K562 (cell line): ENCODE data around the gene VPS37D. TPM values are rescaled to one million over a fixed set of nuclear protein-coding genes. Genes with fewer than 3 reads are reported as not detected.

Source experiments
- ATAC-seq: fragments of 200-7000 bp; cut with Tn5 transposase; 3 replicates; pipeline ENCODE4 v1.9.1; 2020; ENCODE audit warnings: moderate library complexity
- BruUV-seq: library from RNA; stranded (reverse); fragments of 400-500 nt; replicated peaks from 2 replicates; lab custom pipeline; 2021; lab: Mats Ljungman, UMichigan
- CTCF ChIA-PET: fragments of 300-600 bp; formaldehyde crosslinking; extraction: SDS; loops from one replicate; lab custom pipeline; 2021; ENCODE audit warnings: low intra/inter-chr PET ratio; lab: Yijun Ruan, JAX
- POLR2A ChIA-PET: fragments of 300-600, 350-650 bp; sonication (Branson Sonifier 250); formaldehyde crosslinking; extraction: SDS; loops from one replicate; lab custom pipeline; 2021; ENCODE audit warnings: antibody characterized with exemption, inconsistent platforms; lab: Yijun Ruan, JAX
- DNase-seq, 4 experiments: peaks; one replicate each; pipeline versions ENCODE4 v3.0.0 to v3.0.0-alpha.2; 2011 to 2018; ENCODE audit warnings: low spot score in 3 of 4, mixed read lengths in 3 of 4; ENCODE audit errors: extremely low read depth in 1 of 4
- FAIRE-seq: peaks from 2 replicates; lab custom pipeline; 2011; peaks lifted over from hg19 to GRCh38; lab: Jason Lieb, UNC
- H2AFZ ChIP-seq: 2 replicates; pipeline ENCODE4 v1.6.0; 2011; ENCODE audit warnings: low read depth, low read length, control low read depth, inconsistent platforms
- H3K27ac ChIP-seq: fragments of 200-600 bp; 3 replicates; pipeline ENCODE4 v1.8.0; 2011; ENCODE audit warnings: low read depth, mild to moderate bottlenecking, control low read depth, inconsistent platforms, low read length, moderate library complexity, mixed read lengths; ENCODE audit errors: extremely low read depth
- H3K27me3 ChIP-seq, 2 experiments: fragments of 300-600 bp in 1 of 2; 2 replicates in 1 of 2; 3 replicates in 1 of 2; pipeline versions ENCODE4 v1.6.0 to v1.8.0; 2011; ENCODE audit warnings: inconsistent platforms in 2 of 2, low read length in 2 of 2, mild to moderate bottlenecking in 1 of 2, mixed read lengths in 1 of 2, moderate library complexity in 1 of 2; ENCODE audit not compliant: control insufficient read depth in 2 of 2, insufficient read depth in 2 of 2
- H3K36me3 ChIP-seq: fragments of 300-600 bp; 3 replicates; pipeline ENCODE4 v1.8.0; 2011; ENCODE audit warnings: mild to moderate bottlenecking, low read length, inconsistent platforms; ENCODE audit not compliant: control insufficient read depth, insufficient read depth
- H3K4me1 ChIP-seq, 2 experiments: fragments of 200-600 bp in 1 of 2; replicated peaks in 1 of 2; 2 replicates in 1 of 2; 3 replicates in 1 of 2; pipeline versions ENCODE4 v1.5.1 to v1.8.0; 2011; ENCODE audit warnings: inconsistent platforms in 2 of 2, low read length in 2 of 2, mild to moderate bottlenecking in 1 of 2, mixed read lengths in 1 of 2, moderate library complexity in 1 of 2; ENCODE audit not compliant: control insufficient read depth in 2 of 2, insufficient read depth in 2 of 2
- H3K4me2 ChIP-seq: 2 replicates; pipeline ENCODE4 v1.6.1; 2011; ENCODE audit warnings: low read length, control low read depth, inconsistent platforms, mixed read lengths; ENCODE audit not compliant: insufficient read depth
- H3K4me3 ChIP-seq: fragments of 200-600 bp; sonication (generic), shearing (Covaris generic); 2 replicates; pipeline ENCODE4 v1.5.1; 2016; ENCODE audit warnings: control low read depth, inconsistent platforms
- H3K79me2 ChIP-seq: fragments of 200-600 bp; 3 replicates; pipeline ENCODE4 v1.8.0; 2011; ENCODE audit warnings: low read length, inconsistent platforms; ENCODE audit not compliant: control insufficient read depth, insufficient read depth
- H3K9ac ChIP-seq, 2 experiments: 2 replicates each; pipeline versions ENCODE4 v1.6.0 to v1.6.1; 2011; ENCODE audit warnings: low read depth in 2 of 2, low read length in 2 of 2, control low read depth in 1 of 2, inconsistent platforms in 1 of 2, mild to moderate bottlenecking in 1 of 2, mixed read lengths in 1 of 2; ENCODE audit not compliant: insufficient read depth in 1 of 2
- H3K9me1 ChIP-seq: one replicate; pipeline ENCODE4 v1.6.0; 2011; ENCODE audit warnings: inconsistent platforms, mild to moderate bottlenecking, low read length, moderate library complexity; ENCODE audit not compliant: control insufficient read depth, insufficient read depth
- H3K9me3 ChIP-seq: replicated peaks from 2 replicates; pipeline ENCODE4 v1.5.1; 2011; ENCODE audit warnings: low read depth, low read length, inconsistent platforms; ENCODE audit not compliant: control insufficient read depth, insufficient read depth
- H4K20me1 ChIP-seq: replicated peaks from 2 replicates; pipeline ENCODE4 v1.6.1; 2011; ENCODE audit warnings: low read length, inconsistent platforms, mixed read lengths; ENCODE audit not compliant: control insufficient read depth, insufficient read depth
- DMBX1 ChIP-seq: fragments of 250-450 bp; sonication (Bioruptor Pico); IDR thresholded peaks from 2 replicates; pipeline ENCODE4 v1.8.0; 2022; ENCODE audit warnings: inconsistent platforms, mild to moderate bottlenecking, moderate library complexity, borderline replicate concordance
- FOXA1 ChIP-seq: fragments of 450-650 bp; IDR thresholded peaks from 2 replicates; pipeline ENCODE4 v1.6.1; 2016; ENCODE audit warnings: mild to moderate bottlenecking, borderline replicate concordance
- GABPB2 ChIP-seq: fragments of 250-450 bp; sonication (Bioruptor Pico); conservative IDR thresholded peaks from 2 replicates; pipeline ENCODE4 v1.5.1; 2021; ENCODE audit warnings: mild to moderate bottlenecking
- RBM17 ChIP-seq: fragments of 200-400 bp; formaldehyde crosslinking; IDR thresholded peaks from 2 replicates; pipeline ENCODE4 v1.6.1; 2017; ENCODE audit warnings: low read depth, mild to moderate bottlenecking, low read length, borderline replicate concordance
- SREBF1 ChIP-seq: fragments of 150-350 bp; IDR thresholded peaks from 2 replicates; pipeline ENCODE4 v1.6.1; 2014; ENCODE audit warnings: antibody characterized with exemption, low read depth, low read length, borderline replicate concordance
- XRCC3 ChIP-seq: fragments of 450-650 bp; IDR thresholded peaks from 2 replicates; pipeline ENCODE4 v1.6.1; 2017; ENCODE audit warnings: mild to moderate bottlenecking, moderate library complexity
- ZFP36 ChIP-seq: fragments of 150-350 bp; IDR thresholded peaks from 2 replicates; pipeline ENCODE4 v1.6.1; 2018; ENCODE audit warnings: low read length, low read depth; ENCODE audit not compliant: partially characterized antibody
- ZNF143 ChIP-seq: sonication (generic); formaldehyde crosslinking; IDR thresholded peaks from 2 replicates; pipeline ENCODE4 v1.9.0; 2022; ENCODE audit warnings: mild to moderate bottlenecking, missing genetic modification reagents
- WGBS: fragments of 100-300 bp; shearing (Covaris generic); methylation state at CpG from one replicate; pipeline ENCODE4 v1.1.6; 2016; ENCODE audit warnings: low coverage, mixed read lengths; ENCODE audit not compliant: insufficient coverage; ENCODE audit errors: missing lambda C conversion rate; 5-methylcytosine and 5-hydroxymethylcytosine counted together
- in situ Hi-C: fragments of 300-500 bp; cut with MboI; formaldehyde crosslinking; loops from 4 replicates; pipeline ENCODE4 v1.15.0; 2018; ENCODE audit warnings: inconsistent platforms, mixed read lengths
- intact Hi-C: fragments of 100-400 bp; cut with micrococcal nuclease; formaldehyde crosslinking; loops from 2 replicates; pipeline ENCODE4 v1.14.2; 2022
- polyA plus RNA-seq, 8 experiments: library from polyadenylated mRNA; depleted of rRNA in 4 of 8; stranded (reverse) in 5 of 8; unstranded in 3 of 8; fragments of >200 nt; fragmentation: Nextera tagmentation in 2 of 8; fragmentation: Illumina TruSeq in 1 of 8; extraction: Ambion mirVana in 2 of 8; extraction: Trizol in 1 of 8; gene quantifications; 2 replicates each; pipeline versions ENCODE4 v1.2.1 to v1.2.3, GENCODE V29; 2011 to 2014; ENCODE audit warnings: inconsistent platforms in 1 of 8, missing spikeins in 1 of 8
- total RNA-seq, 7 experiments: library from RNA; depleted of rRNA in 6 of 7; stranded (reverse); fragments of >200 nt in 6 of 7; fragmentation: Illumina TruSeq in 2 of 7; extraction: Trizol in 2 of 7; gene quantifications; 2 replicates each; pipeline versions ENCODE4 v1.2.1 to v1.2.3, GENCODE V29; 2011 to 2021; ENCODE audit warnings: low replicate concordance in 1 of 7
- TF ChIP-seq, protein P1 (sequence below), 2 experiments: fragments of 150-350 bp in 1 of 2; IDR thresholded peaks; 2 replicates each; pipeline ENCODE4 v1.6.1; 2012 to 2016; ENCODE audit warnings: low read depth in 2 of 2, low read length in 2 of 2, mild to moderate bottlenecking in 1 of 2, moderate library complexity in 1 of 2
- TF ChIP-seq, protein P2 (sequence below): fragments of 250-450 bp; sonication (Bioruptor Pico); IDR thresholded peaks from 2 replicates; pipeline ENCODE4 v1.4.0; 2020; ENCODE audit warnings: mild to moderate bottlenecking
- TF ChIP-seq, protein P3 (sequence below): sonication (generic); formaldehyde crosslinking; IDR thresholded peaks from 2 replicates; pipeline ENCODE4 v1.8.0; 2023; ENCODE audit warnings: mild to moderate bottlenecking, missing genetic modification reagents
- TF ChIP-seq, protein P4 (sequence below): fragments of 250-450 bp; sonication (Bioruptor Pico); IDR thresholded peaks from 2 replicates; pipeline ENCODE4 v1.8.0; 2021; ENCODE audit warnings: mild to moderate bottlenecking, moderate library complexity

The VPS37D gene
- total and polyA plus RNA-seq, 9 of the 15 experiments (the other 6 are each of a cell fraction or from before 2014, with no cell fraction given) = 0.25 to 2.3 (median 1.0) TPM; not detected in 3

DNA sequence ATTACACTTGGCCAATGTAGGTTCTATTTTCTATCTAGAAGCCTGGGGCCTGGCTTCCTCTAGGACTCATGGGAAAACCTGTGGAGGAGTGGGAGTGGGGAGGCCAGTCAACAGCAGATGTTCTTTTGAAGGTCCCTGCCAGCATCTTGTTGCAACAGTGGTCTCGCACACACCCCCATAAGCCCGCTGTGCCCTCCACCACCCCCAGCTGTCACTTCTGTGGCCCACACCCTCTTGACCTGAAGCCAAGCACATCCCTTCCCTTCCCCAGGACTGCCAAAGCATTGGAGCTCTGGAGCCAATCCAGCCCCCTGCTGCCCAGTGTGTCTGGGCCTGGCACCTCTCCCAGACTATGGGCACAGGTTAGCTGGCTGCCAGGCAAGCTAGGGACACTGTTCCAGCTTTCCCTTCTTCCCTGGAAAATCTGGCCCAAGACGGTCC lies 53.8 kb downstream of the VPS37D start:
- peaks cover 10% of the 10 kb centered on the region; the same call in 2 of the 3 replicates for H3K79me2 ChIP-seq
- H2AFZ ChIP-seq = no peak overlapping the region
- no peak overlapping the region for H3K27ac ChIP-seq
- H3K4me2 ChIP-seq = no peak overlapping the region
- peaks cover under 1% of the 10 kb centered on the region for H3K9me1 ChIP-seq
- POLR2A ChIA-PET = interaction anchor here (0.6 to 0.8 kb wide), 2 partner anchors 18 to 129 kb away, joined by 3 read pairs; no protein-coding TSS in a partner anchor
- WGBS = 48% methylated on average over 3 of the region's 3 CpGs
- DNase-seq = no peak
- BruUV-seq = no TSS peak
- ATAC-seq = no peak
- H3K4me1 ChIP-seq = peaks cover 7 to 37% of the 10 kb centered on the region in 2 experiments
- H3K36me3 ChIP-seq = no peaks in the 10 kb centered on the region
- intact Hi-C loops = no loop called here
- in situ Hi-C loops = no loop called here
- no peak for FAIRE-seq
- H3K9me3 ChIP-seq = no peaks in the 10 kb centered on the region
- CTCF ChIA-PET = no interaction called here
- no peak overlapping the region for H3K4me3 ChIP-seq
- peak overlapping the region in 1 of 2 experiments; percentile 31; a peak in 1 of 4 replicates for H3K9ac ChIP-seq
- H4K20me1 ChIP-seq = peaks cover 21% of the 10 kb centered on the region
- no peaks in the 10 kb centered on the region for H3K27me3 ChIP-seq
- TF ChIP-seq, protein P1, sequence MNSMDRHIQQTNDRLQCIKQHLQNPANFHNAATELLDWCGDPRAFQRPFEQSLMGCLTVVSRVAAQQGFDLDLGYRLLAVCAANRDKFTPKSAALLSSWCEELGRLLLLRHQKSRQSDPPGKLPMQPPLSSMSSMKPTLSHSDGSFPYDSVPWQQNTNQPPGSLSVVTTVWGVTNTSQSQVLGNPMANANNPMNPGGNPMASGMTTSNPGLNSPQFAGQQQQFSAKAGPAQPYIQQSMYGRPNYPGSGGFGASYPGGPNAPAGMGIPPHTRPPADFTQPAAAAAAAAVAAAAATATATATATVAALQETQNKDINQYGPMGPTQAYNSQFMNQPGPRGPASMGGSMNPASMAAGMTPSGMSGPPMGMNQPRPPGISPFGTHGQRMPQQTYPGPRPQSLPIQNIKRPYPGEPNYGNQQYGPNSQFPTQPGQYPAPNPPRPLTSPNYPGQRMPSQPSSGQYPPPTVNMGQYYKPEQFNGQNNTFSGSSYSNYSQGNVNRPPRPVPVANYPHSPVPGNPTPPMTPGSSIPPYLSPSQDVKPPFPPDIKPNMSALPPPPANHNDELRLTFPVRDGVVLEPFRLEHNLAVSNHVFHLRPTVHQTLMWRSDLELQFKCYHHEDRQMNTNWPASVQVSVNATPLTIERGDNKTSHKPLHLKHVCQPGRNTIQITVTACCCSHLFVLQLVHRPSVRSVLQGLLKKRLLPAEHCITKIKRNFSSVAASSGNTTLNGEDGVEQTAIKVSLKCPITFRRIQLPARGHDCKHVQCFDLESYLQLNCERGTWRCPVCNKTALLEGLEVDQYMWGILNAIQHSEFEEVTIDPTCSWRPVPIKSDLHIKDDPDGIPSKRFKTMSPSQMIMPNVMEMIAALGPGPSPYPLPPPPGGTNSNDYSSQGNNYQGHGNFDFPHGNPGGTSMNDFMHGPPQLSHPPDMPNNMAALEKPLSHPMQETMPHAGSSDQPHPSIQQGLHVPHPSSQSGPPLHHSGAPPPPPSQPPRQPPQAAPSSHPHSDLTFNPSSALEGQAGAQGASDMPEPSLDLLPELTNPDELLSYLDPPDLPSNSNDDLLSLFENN (IDR thresholded peaks at IDR 0.05; ENCODE audit: low read depth in 2 of 2, low read length in 2 of 2) = no peak
- TF ChIP-seq, protein P2, sequence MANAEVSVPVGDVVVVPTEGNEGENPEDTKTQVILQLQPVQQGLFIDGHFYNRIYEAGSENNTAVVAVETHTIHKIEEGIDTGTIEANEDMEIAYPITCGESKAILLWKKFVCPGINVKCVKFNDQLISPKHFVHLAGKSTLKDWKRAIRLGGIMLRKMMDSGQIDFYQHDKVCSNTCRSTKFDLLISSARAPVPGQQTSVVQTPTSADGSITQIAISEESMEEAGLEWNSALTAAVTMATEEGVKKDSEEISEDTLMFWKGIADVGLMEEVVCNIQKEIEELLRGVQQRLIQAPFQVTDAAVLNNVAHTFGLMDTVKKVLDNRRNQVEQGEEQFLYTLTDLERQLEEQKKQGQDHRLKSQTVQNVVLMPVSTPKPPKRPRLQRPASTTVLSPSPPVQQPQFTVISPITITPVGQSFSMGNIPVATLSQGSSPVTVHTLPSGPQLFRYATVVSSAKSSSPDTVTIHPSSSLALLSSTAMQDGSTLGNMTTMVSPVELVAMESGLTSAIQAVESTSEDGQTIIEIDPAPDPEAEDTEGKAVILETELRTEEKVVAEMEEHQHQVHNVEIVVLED (CRISPR knock-in tag) = no peak
- TF ChIP-seq FOXA1 = no peak
- TF ChIP-seq RBM17 = no peak
- no peak for TF ChIP-seq DMBX1 (CRISPR knock-in tag)
- no peak for TF ChIP-seq GABPB2
- no peak for TF ChIP-seq ZNF143 (CRISPR knock-in tag)
- TF ChIP-seq, protein P3, sequence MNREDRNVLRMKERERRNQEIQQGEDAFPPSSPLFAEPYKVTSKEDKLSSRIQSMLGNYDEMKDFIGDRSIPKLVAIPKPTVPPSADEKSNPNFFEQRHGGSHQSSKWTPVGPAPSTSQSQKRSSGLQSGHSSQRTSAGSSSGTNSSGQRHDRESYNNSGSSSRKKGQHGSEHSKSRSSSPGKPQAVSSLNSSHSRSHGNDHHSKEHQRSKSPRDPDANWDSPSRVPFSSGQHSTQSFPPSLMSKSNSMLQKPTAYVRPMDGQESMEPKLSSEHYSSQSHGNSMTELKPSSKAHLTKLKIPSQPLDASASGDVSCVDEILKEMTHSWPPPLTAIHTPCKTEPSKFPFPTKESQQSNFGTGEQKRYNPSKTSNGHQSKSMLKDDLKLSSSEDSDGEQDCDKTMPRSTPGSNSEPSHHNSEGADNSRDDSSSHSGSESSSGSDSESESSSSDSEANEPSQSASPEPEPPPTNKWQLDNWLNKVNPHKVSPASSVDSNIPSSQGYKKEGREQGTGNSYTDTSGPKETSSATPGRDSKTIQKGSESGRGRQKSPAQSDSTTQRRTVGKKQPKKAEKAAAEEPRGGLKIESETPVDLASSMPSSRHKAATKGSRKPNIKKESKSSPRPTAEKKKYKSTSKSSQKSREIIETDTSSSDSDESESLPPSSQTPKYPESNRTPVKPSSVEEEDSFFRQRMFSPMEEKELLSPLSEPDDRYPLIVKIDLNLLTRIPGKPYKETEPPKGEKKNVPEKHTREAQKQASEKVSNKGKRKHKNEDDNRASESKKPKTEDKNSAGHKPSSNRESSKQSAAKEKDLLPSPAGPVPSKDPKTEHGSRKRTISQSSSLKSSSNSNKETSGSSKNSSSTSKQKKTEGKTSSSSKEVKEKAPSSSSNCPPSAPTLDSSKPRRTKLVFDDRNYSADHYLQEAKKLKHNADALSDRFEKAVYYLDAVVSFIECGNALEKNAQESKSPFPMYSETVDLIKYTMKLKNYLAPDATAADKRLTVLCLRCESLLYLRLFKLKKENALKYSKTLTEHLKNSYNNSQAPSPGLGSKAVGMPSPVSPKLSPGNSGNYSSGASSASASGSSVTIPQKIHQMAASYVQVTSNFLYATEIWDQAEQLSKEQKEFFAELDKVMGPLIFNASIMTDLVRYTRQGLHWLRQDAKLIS (CRISPR knock-in tag) = no peak
- no peak for TF ChIP-seq ZFP36
- no peak for TF ChIP-seq SREBF1
- no peak for TF ChIP-seq XRCC3
- TF ChIP-seq, protein P4, sequence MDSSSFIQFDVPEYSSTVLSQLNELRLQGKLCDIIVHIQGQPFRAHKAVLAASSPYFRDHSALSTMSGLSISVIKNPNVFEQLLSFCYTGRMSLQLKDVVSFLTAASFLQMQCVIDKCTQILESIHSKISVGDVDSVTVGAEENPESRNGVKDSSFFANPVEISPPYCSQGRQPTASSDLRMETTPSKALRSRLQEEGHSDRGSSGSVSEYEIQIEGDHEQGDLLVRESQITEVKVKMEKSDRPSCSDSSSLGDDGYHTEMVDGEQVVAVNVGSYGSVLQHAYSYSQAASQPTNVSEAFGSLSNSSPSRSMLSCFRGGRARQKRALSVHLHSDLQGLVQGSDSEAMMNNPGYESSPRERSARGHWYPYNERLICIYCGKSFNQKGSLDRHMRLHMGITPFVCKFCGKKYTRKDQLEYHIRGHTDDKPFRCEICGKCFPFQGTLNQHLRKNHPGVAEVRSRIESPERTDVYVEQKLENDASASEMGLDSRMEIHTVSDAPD (CRISPR knock-in tag) = no peak
